Cardiac fibroblast (primary cell): ENCODE measurements around the gene TMEM178A.
A peak's percentile ranks its signal among the peaks of the same experiment; 100 is the strongest.

Source experiments
- DNase-seq, 2 donors: peaks; one replicate each; pipeline versions ENCODE4 v3.0.0 to v3.0.0-alpha.2; 2010; ENCODE audit warnings: low read depth in 2 of 2
- H3K4me3 ChIP-seq, 2 donors: replicated peaks in 1 of 2; 1 replicate in 1 of 2; 2 replicates in 1 of 2; pipeline ENCODE4 v1.5.1; 2011; ENCODE audit warnings: low read depth in 2 of 2, low read length in 2 of 2, mild to moderate bottlenecking in 2 of 2, moderate library complexity in 1 of 2
- CTCF ChIP-seq: IDR thresholded peaks from one replicate; pipeline ENCODE4 v1.5.1; 2011; ENCODE audit warnings: low read depth, mild to moderate bottlenecking, low read length, inconsistent platforms

Gene TMEM178A

DNA sequence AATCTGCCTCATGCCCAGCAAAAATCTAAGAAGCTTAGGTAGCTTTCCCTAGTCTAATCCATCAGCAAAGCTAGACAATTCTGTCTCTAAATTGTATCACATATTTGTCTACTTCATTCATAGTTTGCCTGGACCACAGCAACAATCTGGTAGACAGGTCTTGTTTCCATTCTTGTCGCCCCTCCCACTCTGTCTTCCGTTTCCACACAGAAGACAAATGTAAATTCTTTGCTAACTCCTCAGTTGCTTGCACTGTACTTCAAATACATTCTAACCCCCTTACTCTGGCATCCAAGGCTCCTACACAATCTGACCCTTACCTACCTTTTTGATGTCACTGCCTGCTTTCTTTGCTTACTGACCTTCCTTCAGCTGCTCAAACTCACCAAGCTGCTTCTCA is 73.2 kb downstream of the TMEM178A start:
- no peak for TF ChIP-seq CTCF
- no peak for DNase-seq
- H3K4me3 ChIP-seq: no peak overlapping the region

GRCh38 chr2:39739386-39739785 is 73.7 kb downstream of the TMEM178A start:
- TF ChIP-seq CTCF: no peak
- no peak for DNase-seq
- H3K4me3 ChIP-seq: no peak overlapping the region

- peak in 1 of 2 donors; percentile 27 for DNase-seq
- no peak overlapping the region for H3K4me3 ChIP-seq
- no peak for TF ChIP-seq CTCF
Measured at GRCh38 chr2:39741871-39742270, 76.2 kb downstream of the TMEM178A start.

DNA sequence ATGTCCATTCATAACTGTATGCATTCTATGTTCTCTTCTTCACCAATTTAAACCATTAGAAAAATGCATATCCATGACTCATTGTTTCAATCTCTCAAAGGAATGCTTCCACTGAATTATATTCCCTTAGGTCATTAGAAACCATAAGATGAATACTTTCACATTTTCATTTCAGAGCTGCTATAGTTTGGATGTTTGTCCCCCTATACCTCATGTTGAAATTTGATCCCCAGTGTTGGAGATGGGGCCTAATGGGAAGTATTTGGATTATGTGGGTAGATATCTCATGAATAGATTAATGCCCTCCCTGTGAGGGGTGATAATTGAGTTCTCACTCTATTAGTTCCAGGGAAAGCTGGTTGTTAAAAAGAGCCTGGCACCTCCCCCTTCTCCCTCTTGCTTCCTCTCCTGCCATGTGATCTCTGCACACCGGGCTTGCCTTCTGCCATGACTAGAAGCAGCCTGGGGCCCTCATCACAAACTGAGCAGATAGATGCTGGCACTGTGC is 77.6 kb downstream of the TMEM178A start:
- no peak for TF ChIP-seq CTCF
- no peak overlapping the region for H3K4me3 ChIP-seq
- peak; percentile 29 to 55 for DNase-seq

DNA sequence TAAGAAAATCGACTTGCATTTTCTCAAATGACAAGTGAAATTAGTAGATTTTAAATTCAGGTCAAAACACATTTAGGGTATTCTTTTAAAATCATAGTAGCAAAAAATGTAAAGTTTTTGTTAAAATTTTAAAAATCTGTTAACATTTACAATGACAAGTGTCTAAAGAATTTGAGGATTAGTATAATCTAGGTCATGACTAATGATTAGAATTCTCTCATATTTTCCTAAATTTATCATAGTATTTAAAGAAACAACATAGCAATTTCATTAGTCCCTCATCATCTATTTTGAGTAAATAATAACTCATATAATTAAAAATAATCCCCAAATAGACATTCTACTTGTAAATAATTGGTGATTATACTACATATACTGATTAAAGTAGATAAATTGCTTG is 89.7 kb downstream of the TMEM178A start:
- H3K4me3 ChIP-seq: no peak overlapping the region
- DNase-seq: no peak
- TF ChIP-seq CTCF: no peak

DNA sequence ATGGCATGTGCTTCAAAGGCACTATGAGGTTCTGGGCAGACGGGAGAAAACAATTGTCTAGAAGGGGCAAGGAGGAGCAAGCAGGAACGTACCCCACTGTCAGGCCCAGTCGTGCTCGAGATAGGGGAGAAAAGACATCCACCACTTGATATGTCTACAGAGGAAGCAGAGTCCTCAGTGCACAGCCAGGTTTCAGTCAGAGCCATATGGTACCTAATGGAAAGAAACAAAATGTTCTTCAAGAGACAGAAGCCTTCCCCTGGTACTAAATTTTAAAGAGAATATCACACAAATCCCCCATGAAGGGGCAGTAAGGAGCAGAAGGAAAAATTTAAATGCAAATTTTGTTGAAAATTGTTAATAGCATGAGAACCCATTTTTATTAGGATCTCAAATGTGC is 91.4 kb downstream of the TMEM178A start:
- TF ChIP-seq CTCF: no peak
- no peak for DNase-seq
- no peak overlapping the region for H3K4me3 ChIP-seq

- H3K4me3 ChIP-seq: no peak overlapping the region
- DNase-seq: no peak
- no peak for TF ChIP-seq CTCF
Measured at GRCh38 chr2:39762448-39762847, 96.7 kb downstream of the TMEM178A start.
